Right hindlimb (tissue), 1 donor: ENCODE measurements around the gene SSU72.
"Not testable (repeated sequence)": the region's sequence is repeated elsewhere in the genome, so short reads cannot be mapped to it uniquely, and the experiment has no call there.

ENCODE experiments used
- DNase-seq: peaks from one replicate; pipeline ENCODE4 v3.0.0-alpha.2; 2018

Gene SSU72

DNA sequence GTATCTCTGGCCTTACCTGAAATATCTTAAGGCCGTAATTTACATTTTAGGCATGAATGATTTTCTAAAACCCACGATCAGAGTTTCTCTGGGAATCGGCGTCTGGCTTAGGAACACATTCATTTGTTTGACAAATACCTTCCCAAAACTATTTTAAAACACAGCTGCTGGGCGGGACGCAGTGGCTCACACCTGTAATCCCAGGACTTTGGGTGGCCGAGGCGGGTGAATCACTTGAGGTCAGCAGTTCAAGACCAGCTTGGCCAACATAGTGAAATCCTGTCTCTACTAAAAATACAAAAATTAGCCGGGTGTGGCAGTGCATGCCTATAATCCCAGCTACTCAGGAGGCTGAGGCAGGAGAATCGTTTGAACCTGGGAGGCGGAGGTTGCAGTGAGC, 17.7 kb downstream of the SSU72 start:
- not testable (repeated sequence) for DNase-seq

DNA sequence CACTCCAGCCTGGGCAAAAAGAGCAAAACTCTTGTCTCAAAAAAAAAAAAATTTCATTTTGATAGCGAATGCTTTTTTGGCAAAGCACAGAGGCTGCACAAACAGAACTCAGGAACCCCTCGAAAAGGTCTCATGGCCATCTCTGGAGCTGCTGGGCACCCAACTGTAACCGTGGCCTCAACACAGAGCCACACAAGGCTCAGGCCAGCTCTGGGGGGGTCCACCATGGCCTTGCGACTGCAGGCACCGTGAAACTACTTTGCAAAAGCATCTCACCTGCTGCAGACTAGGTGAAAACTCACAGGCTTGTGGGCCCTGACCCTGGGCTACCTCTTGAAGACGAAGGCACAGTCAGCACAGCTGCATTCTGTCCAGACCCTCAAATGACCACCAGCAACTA, 18.2 kb downstream of the SSU72 start:
- DNase-seq: no peak

DNA sequence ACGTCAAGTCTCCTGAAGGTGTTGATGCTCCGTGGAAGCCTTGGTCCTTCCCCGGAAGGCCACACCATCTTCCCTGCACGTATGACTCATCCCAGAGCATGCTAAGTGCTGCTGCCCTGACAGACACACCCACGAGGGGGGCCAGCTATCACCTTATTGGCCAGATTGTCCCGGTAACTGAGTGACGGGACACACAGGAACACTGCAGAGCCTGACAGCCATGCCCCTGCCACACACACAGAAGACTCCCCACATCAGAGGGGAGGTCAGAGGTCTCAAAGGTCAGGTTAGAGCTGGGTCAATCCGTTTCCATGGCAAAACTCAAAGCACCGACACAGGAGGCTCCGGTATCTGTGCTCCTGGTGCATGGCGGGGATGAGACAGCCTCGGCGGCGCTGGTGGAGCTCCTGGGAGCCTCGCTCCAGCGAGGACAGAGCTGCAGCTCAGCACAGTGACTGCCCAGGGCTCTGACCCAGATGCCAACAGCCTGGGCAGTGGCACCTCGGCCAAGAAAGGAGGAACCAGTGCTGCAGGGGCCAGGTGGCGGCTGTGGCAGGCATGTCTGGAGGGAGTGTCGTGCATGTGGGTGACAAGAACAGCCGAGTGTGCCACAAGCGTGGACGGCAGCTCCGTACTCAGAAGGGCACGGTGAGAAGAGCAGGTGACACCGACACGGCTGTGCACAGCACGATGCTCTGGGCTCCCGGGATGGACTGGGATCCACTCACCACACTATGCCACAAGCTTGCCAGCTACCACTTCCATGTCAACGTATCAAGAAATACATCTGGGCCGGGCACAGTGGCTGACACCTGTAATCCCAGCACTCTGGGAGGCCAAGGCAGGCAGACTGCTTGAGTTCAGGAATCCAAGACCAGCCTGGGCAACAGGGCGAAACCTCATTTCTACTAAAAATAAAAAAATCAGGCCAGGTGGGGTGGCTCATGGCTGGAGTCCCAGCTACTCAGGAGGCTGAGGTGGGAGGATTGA, 19.4 kb downstream of the SSU72 start:
- no peak for DNase-seq

- no peak for DNase-seq
Measured at GRCh38 chr1:1554550-1554925, 20.1 kb downstream of the SSU72 start.

DNA sequence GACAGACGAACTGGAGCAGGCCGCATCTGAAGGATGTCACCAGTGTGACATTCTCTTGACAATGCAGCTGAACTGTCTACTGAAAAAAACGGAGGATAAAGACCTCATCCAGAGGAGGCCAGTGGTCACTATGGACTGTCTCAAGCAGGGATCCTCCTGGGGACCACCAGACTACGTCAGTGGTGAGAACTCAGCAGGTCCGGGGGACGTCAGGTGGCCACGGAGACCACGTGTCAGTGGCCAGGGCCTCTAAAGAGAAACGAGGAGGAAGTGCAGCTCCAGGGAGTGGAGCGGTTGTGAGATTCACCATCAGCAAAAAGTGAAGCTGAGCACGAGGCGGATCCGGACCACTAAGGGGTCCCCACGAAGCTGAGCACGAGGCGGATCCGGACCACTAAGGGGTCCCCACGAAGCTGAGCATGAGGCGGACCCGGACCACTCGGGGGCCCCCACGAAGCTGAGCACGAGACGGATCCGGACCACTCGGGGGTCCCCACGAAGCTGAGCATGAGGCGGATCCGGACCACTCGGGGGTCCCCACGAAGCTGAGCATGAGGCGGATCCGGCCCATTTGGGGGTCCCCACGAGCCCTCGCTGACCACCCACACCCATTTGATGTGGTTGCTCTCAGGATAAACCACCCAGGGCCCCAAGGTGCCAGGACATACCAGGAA, 20.7 kb downstream of the SSU72 start:
- DNase-seq: no peak

DNA sequence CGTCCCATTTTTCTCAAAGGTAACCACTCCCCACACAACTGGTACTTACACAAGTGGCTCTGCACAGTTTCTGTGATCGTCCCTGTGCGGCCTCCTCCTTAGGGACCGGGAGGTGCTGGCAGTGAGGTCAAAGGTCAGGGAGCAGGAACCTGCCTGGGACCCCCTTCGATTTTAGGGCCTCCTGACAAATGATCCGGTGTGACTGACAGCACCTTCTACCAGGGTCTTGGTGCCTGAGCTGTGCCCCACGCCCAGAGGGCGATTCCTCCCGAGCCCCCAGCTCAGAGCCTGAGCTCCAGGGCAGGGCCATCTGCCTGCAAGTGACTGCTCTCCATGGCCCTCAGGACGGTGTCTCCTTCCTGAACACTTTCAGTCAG, 22.4 kb downstream of the SSU72 start:
- no peak for DNase-seq

DNA sequence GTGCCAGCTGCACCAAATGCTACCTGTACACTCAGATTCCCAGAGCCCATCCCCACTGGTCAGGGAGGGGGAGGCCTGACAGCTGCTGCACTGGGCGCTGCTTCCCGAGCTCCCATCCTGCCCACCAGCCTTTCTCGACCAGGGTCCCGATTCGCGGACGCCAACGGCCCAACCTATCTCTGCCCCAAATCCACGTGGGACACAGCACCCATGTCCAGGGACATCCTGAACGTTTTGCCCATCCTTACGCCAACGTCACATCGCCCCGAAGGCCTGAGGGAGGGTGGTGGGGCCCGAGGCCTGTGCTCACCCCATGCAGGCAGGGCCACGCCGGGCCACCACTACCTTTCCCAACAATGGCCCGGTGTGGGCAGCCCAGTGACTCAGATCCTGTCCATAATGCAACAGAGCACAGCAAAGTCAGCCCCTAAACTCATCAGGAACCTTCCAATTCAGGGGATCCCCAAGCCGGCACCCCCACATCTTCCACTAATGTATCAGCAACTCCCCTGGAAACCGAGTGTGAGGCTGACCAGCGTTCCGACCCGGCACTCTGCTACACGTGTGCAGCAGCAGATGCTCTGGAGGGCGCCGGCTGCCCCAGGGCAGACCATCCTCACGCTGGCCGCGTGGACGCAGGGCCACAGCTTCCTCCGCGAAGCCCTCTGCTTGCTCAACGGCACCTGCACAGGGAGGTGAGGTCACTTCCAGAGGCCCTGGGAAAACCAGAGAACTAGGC, 23.0 kb downstream of the SSU72 start:
- no peak for DNase-seq

DNA sequence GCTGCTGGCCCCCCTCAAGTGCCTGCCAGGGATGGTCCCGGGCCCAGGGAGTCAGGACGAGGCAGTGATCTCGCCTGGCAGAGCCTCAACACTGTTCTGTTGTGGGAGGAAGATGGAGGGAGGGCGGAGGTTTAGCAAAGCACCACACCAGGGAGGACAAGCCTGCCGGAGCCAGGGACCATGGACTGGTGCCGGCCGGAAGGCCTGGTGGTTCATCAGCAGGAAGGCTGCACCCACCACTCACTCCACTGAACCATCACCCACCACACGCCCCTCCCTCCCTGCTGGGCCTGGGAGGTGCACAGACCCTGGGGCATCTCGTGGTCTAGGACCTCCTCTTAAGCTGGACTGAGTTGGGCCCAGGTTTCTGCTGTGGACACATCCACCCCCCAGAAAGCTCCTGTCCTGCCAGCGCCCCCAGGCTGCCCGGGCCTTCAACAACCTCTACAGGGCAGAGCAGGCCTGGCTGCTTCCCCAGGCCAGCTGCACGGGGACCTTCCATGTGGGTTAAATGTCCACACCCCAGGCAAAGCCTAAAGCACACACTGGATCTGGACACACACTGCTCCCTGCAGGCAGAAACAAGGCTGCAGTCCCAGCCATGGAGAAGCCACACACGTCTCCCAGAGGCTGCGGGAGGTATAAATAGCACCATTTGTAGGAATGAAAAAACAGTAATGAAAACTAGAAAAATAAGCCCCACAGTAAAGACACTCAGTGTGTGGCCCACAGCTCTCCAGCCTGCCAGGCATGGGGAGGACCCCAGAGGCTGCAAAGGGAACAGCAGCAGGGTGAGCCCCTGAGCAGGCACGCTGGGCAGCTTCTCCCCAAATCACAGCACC, 23.9 kb downstream of the SSU72 start:
- no peak for DNase-seq

- DNase-seq: no peak
Measured at GRCh38 chr1:1550087-1550486, 24.6 kb downstream of the SSU72 start.

GRCh38 chr1:1548591-1548990, 26.1 kb downstream of the SSU72 start:
- no peak for DNase-seq

GRCh38 chr1:1547476-1547875, 27.2 kb downstream of the SSU72 start:
- no peak for DNase-seq

DNA sequence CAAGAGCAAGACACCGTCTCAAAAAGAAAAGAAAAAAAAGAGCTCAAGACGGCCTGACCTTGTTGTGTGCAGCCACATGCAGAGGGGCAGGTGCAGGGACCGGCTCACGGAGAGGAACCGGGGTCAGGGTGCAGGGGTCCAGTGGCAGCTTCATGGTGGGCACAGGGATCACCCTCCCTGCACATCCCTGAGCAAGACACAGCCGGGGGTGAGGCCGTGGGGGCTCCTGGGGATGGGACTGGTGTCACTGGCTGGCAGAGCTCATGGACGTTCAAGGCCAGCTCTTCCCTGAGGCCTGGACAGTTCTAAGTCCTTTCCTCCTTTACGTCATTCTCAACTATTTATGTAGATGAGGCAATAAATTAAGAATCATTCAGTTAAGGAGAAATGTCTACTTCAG, 27.7 kb downstream of the SSU72 start:
- no peak for DNase-seq

DNA sequence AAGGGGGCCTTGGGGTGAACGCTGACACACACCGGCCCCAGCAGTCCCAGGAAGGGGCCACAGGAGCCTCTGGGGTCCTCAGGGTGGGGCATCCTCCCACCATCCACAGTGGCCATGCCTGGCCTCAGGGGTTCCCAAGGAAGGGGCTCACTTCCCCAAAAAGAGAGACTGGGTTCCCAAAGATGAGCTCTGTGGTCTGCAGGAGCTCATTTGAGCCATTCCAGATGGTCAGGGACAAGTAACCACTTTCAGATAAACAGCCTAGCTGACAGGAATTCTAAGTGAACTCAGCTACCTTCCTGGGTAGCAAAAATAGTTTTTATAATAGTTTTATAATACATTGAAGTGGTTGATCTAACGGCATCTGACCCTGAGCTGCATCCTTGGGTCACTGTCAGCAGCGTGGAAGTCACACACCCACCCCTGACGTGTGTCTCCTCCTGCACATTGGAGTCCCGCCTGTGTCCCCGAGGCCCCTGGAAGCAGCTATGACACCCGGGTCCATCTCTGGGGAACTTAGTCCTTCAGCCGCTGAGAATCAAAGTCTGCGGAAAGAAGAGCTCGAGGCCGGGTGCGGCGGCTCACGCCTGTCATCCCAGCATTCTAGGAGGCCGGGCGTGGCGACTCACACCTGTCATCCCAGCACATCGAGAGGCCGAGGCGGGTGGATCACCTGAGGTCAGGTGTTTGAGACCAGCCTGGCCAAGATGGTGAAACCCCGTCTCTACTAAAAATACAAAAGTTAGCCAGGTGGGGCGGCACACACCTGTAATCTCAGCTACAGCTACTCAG, 28.5 kb downstream of the SSU72 start:
- no peak for DNase-seq

DNA sequence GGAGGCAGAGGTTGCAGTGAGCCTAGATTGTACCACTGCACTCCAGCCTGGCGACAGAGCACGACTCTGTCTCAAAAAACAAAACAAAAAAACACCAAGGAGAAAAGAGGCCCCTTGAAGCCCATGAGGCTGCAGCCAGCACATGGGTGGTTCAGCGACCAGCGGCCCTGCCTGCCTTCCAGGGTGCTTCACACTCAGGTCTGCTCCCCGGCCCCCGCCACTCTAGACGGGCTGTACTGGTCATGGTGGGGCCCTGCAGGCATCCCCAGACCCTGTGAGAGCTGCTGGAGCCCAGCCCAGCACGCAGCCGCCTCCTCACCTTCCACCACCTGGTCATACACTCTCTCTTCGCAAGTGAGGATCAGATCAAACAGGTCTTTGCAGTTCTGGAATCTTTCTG, 30.1 kb downstream of the SSU72 start:
- DNase-seq: no peak

DNA sequence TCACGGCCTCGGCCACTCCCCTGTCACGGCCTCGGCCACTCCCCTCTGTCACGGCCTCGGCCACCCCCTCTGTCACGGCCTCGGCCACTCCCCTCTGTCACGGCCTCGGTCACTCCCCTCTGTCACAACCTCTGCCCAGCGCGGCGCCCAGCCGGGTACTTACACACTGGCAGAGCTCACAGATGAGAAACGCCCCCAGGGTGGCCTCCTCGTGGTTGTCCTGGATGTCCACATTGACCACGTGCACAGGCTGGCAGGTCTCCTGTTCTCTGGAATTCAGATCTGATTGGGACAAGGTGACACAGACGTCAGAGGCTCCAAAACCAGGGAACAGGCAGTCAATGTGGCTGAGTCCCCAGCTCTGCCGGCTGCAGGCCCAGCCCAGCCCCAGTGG, 31.0 kb downstream of the SSU72 start:
- no peak for DNase-seq

GRCh38 chr1:1542766-1543705, 31.6 kb downstream of the SSU72 start:
- no peak for DNase-seq

- DNase-seq: no peak
Measured at GRCh38 chr1:1541956-1542765, 32.5 kb downstream of the SSU72 start.

DNA sequence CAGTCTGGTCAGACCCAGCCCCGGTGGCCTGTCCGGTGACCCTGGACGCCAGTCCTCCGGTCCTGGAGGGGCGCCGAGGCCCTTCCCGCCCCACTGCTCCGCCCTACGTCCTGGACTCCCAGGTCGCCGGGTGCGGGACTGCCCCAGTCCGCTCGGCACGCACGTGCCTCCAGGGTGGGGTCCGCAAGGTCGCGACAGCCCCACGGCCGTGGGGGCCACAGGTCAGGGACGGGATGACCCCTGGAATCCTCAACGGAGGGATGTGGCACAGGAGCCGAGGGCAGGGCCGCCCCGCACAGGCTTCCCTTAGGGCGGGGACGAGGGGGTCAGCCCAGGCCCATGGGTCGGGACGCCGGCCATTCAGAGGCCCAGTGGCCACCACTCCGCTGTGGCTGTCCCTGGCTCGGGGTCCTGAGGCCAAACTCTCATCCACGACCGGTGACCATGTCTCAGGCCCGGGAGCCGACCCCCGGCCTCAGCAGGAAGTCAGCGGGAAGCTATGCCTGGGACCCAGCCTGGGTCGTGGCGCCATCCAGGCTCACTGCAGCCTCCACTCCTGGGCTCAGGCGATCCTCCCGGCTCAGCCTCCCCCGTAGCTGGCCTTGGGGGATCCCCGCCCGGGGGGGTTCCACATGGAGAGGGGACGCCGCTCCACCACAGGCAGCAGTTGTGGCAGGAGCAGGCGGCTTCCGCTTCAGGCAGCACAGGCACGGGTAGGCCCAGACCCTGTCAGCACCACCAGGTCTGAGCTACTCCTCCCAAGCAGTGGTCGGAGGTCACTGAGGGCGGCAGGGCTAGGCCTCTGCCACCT, 33.6 kb downstream of the SSU72 start:
- DNase-seq: no peak
